Measurements from ENCODE around the gene TLL2. TPM values are rescaled to one million over a fixed set of nuclear protein-coding genes. Genes with fewer than 3 reads are reported as not detected.
A peak's percentile ranks its signal among the peaks of the same experiment; 100 is the strongest.

Gene TLL2
- total and polyA plus RNA-seq, 2 of the 4 experiments (the other 2 are of a cell fraction), result under 0.01 to 0.05 TPM

GRCh38 chr10:96402417-96403305 lies 111.1 kb downstream of the TLL2 start:
- Histone ChIP-seq H4K8ac (ENCODE audit: low read depth in 2 of 2, low read length in 2 of 2) (no peak overlapping the region), H4K91ac (ENCODE audit: insufficient read depth, low read depth, low read length) (no peak overlapping the region), H4K5ac (ENCODE audit: low read depth, low read length) (no peak overlapping the region), H3K18ac (ENCODE audit: low read depth, low read length) (no peak overlapping the region), H3K4me2 (ENCODE audit: low read depth, low read length) (no peak overlapping the region), H3K14ac (replicated peaks; ENCODE audit: low read depth, low read length) (no peak overlapping the region), H4K20me1 (ENCODE audit: insufficient read depth, low read length) (no peaks in the 10 kb centered on the region), H3K4me3 (ENCODE audit: insufficient read depth, low read depth, low read length) (no peak overlapping the region), H3K27me3 (ENCODE audit: control insufficient read depth, insufficient read depth, low read length) (peaks cover 36% of the 10 kb centered on the region), H3K56ac (ENCODE audit: extremely low read depth, insufficient read depth, low read length) (no peak overlapping the region), H2AK9ac (replicated peaks; ENCODE audit: low read depth, low read length, poor library complexity) (no peak overlapping the region), H3K36me3 (ENCODE audit: control insufficient read depth, insufficient read depth, low read length) (no peaks in the 10 kb centered on the region), H2BK20ac (ENCODE audit: low read depth, low read length) (no peak overlapping the region), H3K4me1 (ENCODE audit: control insufficient read depth, insufficient read depth, low read length) (no peaks in the 10 kb centered on the region), H3K23ac (ENCODE audit: low read depth, low read length) (no peak overlapping the region), H3K27ac (ENCODE audit: insufficient read depth, low read length) (no peak overlapping the region), H2BK5ac (ENCODE audit: low read depth, low read length, poor library complexity, severe bottlenecking) (no peak overlapping the region), H2BK120ac (ENCODE audit: low read depth, low read length) (no peak overlapping the region), H3K79me1 (ENCODE audit: low read depth in 1 of 2, low read length in 2 of 2) (no peaks in the 10 kb centered on the region), H2AK5ac (ENCODE audit: low read depth, low read length) (no peak overlapping the region), H3K9ac (ENCODE audit: low read depth, low read length) (no peak overlapping the region), H3K4ac (ENCODE audit: low read depth, low read length) (no peak overlapping the region), H3K9me1 (ENCODE audit: insufficient read depth, low read length) (no peaks in the 10 kb centered on the region), H2BK15ac (ENCODE audit: low read depth, low read length) (no peak overlapping the region), H3K9me3 (ENCODE audit: control insufficient read depth, insufficient read depth, low read length) (no peaks in the 10 kb centered on the region), H2AFZ (replicated peaks; ENCODE audit: low read length, poor library complexity) (peak overlapping the region; percentile 21)
- in situ Hi-C loops (cut with MboI; ENCODE audit: low sequenced_read_pairs), result no loop called here
- no peak for TF ChIP-seq RCOR1 (IDR thresholded peaks at IDR 0.05; ENCODE audit: insufficient replicate concordance, low read length)
- TF ChIP-seq RFX5 (IDR thresholded peaks at IDR 0.05; ENCODE audit: low read depth, low read length), result no peak
- no peak for TF ChIP-seq ELK1 (IDR thresholded peaks at IDR 0.05; ENCODE audit: borderline replicate concordance, low read depth, low read length)
- TF ChIP-seq MAZ (IDR thresholded peaks at IDR 0.05; ENCODE audit: borderline replicate concordance, low read depth, low read length), result no peak
- TF ChIP-seq POLR2A (IDR thresholded peaks at IDR 0.05; ENCODE audit: low read depth, low read length), result no peak
- TF ChIP-seq MXI1 (IDR thresholded peaks at IDR 0.05; ENCODE audit: borderline replicate concordance, low read depth, low read length), result no peak
- no peak for TF ChIP-seq FOS (IDR thresholded peaks at IDR 0.05; ENCODE audit: low read depth, low read length)
- TF ChIP-seq CTCF (conservative IDR thresholded peaks at IDR 0.05; ENCODE audit: low read depth, low read length), result no peak
- no peak for TF ChIP-seq MAFK (IDR thresholded peaks at IDR 0.05; ENCODE audit: low read depth, low read length)
- no peak for TF ChIP-seq CHD1 (IDR thresholded peaks at IDR 0.05; ENCODE audit: low read depth, low read length)
- ChIA-PET POLR2A (ENCODE audit: unreplicated experiment) (no interaction called here), CTCF (no interaction called here)
- ATAC-seq (ENCODE audit: low read depth) (no peak), DNase-seq (no peak)
- 57% methylated on average over 10 of the region's 16 CpGs; no CpG with 5 or more reads in 1 of the 2 experiments for WGBS, 2 experiments (ENCODE audit: extremely low coverage in 2 of 2, insufficient read length in 1 of 2)
- BruUV-seq (replicated peaks), result no TSS peak
- dilution Hi-C loops (cut with HindIII; ENCODE audit: low sequenced_read_pairs, unreplicated experiment), result no loop called here
- intact Hi-C loops (cut with micrococcal nuclease), result no loop called here
